Prostate gland (tissue), 2 donors: ENCODE results near the gene FBN2. TPM values are rescaled to one million over a fixed set of nuclear protein-coding genes. Genes with fewer than 3 reads are reported as not detected.
"Not testable (repeated sequence)": the region's sequence is repeated elsewhere in the genome, so short reads cannot be mapped to it uniquely, and the experiment has no call there.

Experiments used
- DNase-seq: peaks from one replicate; pipeline ENCODE4 v3.0.0-alpha.2; 2019; ENCODE audit warnings: low spot score
- H3K27ac ChIP-seq, 2 donors: fragments of 200-600 bp; sonication (generic); 2 replicates each; pipeline ENCODE4 v1.5.1; 2017 to 2019
- H3K27me3 ChIP-seq: fragments of 200-600 bp; sonication (generic); replicated peaks from 2 replicates; pipeline ENCODE4 v1.5.1; 2019; ENCODE audit not compliant: insufficient read depth
- H3K36me3 ChIP-seq, 2 donors: fragments of 200-600 bp; sonication (generic); 1 replicate in 1 of 2; 2 replicates in 1 of 2; pipeline versions ENCODE4 v1.5.1 to v1.8.1; 2017 to 2019
- H3K4me1 ChIP-seq: fragments of 200-600 bp; sonication (generic); replicated peaks from 2 replicates; pipeline ENCODE4 v1.5.1; 2019
- H3K4me3 ChIP-seq, 2 donors: fragments of 200-600 bp; sonication (generic); 2 replicates each; pipeline ENCODE4 v1.5.1; 2017 to 2019
- H3K9me3 ChIP-seq: fragments of 200-600 bp; sonication (generic); 2 replicates; pipeline ENCODE4 v1.5.1; 2017
- CTCF ChIP-seq, 4 experiments: fragments of 200-600 bp in 2 of 4; fragments of 450-650 bp in 2 of 4; sonication (generic) in 2 of 4; IDR thresholded peaks; 1 replicate in 3 of 4; 2 replicates in 1 of 4; pipeline ENCODE4 v1.5.1; 2016 to 2019; ENCODE audit warnings: antibody characterized with exemption in 4 of 4, mild to moderate bottlenecking in 2 of 4, moderate library complexity in 2 of 4
- POLR2A ChIP-seq: fragments of 450-650 bp; IDR thresholded peaks from one replicate; pipeline ENCODE4 v1.6.1; 2016; ENCODE audit warnings: antibody characterized with exemption, mild to moderate bottlenecking
- POLR2AphosphoS5 ChIP-seq: sonication (generic); formaldehyde crosslinking; IDR thresholded peaks from one replicate; pipeline ENCODE4 v1.6.1; 2017; ENCODE audit warnings: antibody characterized with exemption
- WGBS: methylation state at CpG from one replicate; pipeline ENCODE4 v1.1.5; 2018; 5-methylcytosine and 5-hydroxymethylcytosine counted together
- intact Hi-C: fragments of 100-400 bp; cut with DNase I; formaldehyde crosslinking; loops from one replicate; pipeline ENCODE4 v1.14.2; 2022
- total RNA-seq, 2 donors: library from RNA; depleted of rRNA; stranded (reverse); fragments of >200 nt; gene quantifications; one replicate each; pipeline ENCODE4 v1.1.0, GENCODE V29; 2016

Gene FBN2
- total RNA-seq, 2 donors from 2014 or later, result 0.82 to 6.6 TPM

GRCh38 chr5:128513806-128514205 lies 24.2 kb downstream of the FBN2 start:
- 6% methylated on average over 1 of the region's 1 CpG for WGBS
- Histone ChIP-seq H3K4me3 (no peak overlapping the region), H3K4me1 (no peaks in the 10 kb centered on the region), H3K9me3 (no peaks in the 10 kb centered on the region), H3K27me3 (no peaks in the 10 kb centered on the region), H3K36me3 (no peaks in the 10 kb centered on the region), H3K27ac (no peak overlapping the region)
- DNase-seq, result no peak
- no peak for TF ChIP-seq POLR2A
- no peak for TF ChIP-seq POLR2AphosphoS5
- TF ChIP-seq CTCF (IDR thresholded peaks at IDR 0.05), result no peak
- intact Hi-C loops, result no loop called here

- DNase-seq, result no peak
- no peaks in the 10 kb centered on the region for H3K9me3 ChIP-seq
- no peak overlapping the region for H3K27ac ChIP-seq
- H3K4me1 ChIP-seq, result no peaks in the 10 kb centered on the region
- no peak for TF ChIP-seq CTCF (IDR thresholded peaks at IDR 0.05)
- intact Hi-C loops, result no loop called here
- H3K27me3 ChIP-seq, result no peaks in the 10 kb centered on the region
- no peaks in the 10 kb centered on the region for H3K36me3 ChIP-seq
- WGBS, result 72% methylated on average over 2 of the region's 2 CpGs
- H3K4me3 ChIP-seq, result no peak overlapping the region
Observed at GRCh38 chr5:128512894-128513293, 25.2 kb downstream of the FBN2 start.

- Histone ChIP-seq H3K36me3 (no peaks in the 10 kb centered on the region), H3K9me3 (no peaks in the 10 kb centered on the region), H3K27ac (no peak overlapping the region), H3K4me3 (no peak overlapping the region), H3K27me3 (no peaks in the 10 kb centered on the region), H3K4me1 (no peaks in the 10 kb centered on the region)
- WGBS, result 95% methylated on average over 2 of the region's 2 CpGs
- TF ChIP-seq CTCF (IDR thresholded peaks at IDR 0.05) (no peak), POLR2A (no peak), POLR2AphosphoS5 (no peak)
- intact Hi-C loops, result no loop called here
- no peak for DNase-seq
Observed at GRCh38 chr5:128506643-128507042, 31.4 kb downstream of the FBN2 start.

- H3K36me3 ChIP-seq, intact Hi-C loops, H3K4me3 ChIP-seq, H3K27me3 ChIP-seq, H3K4me1 ChIP-seq, H3K9me3 ChIP-seq, DNase-seq, H3K27ac ChIP-seq: not testable (repeated sequence)
- WGBS, result 100% methylated on average over 1 of the region's 1 CpG
Observed at GRCh38 chr5:128503727-128504126, 34.3 kb downstream of the FBN2 start.

- DNase-seq, result peak; percentile 45
- Histone ChIP-seq H3K4me3 (no peak overlapping the region), H3K9me3 (no peaks in the 10 kb centered on the region), H3K4me1 (no peaks in the 10 kb centered on the region), H3K36me3 (no peaks in the 10 kb centered on the region), H3K27me3 (no peaks in the 10 kb centered on the region), H3K27ac (no peak overlapping the region)
- intact Hi-C loops, result loop anchor here (2.0 kb wide), 1 partner anchor 286 kb away; no protein-coding TSS in a partner anchor
- no peak for TF ChIP-seq POLR2A
- peak in 3 of 4 experiments; percentile 52 to 74 (median 56) for TF ChIP-seq CTCF (IDR thresholded peaks at IDR 0.05)
- WGBS, result 42% methylated on average over 5 of the region's 5 CpGs
Observed at GRCh38 chr5:128498844-128499455, 39.1 kb downstream of the FBN2 start.
